Stimulated activated CD4-positive, alpha-beta T cell treated with anti-CD3 and anti-CD28 coated beads, Interleukin-12 subunit alpha, Interleukin-12 subunit beta, amount 100 ng/mL, for 48 hours (primary cell): ENCODE data around the gene GPT2.
"Not testable (repeated sequence)": the region's sequence is repeated elsewhere in the genome, so short reads cannot be mapped to it uniquely, and the experiment has no call there.

Experiments
- DNase-seq, 3 donors: peaks; one replicate each; pipeline ENCODE4 v3.0.0-alpha.2; 2020; ENCODE audit warnings: low read depth in 2 of 3, low spot score in 1 of 3

GPT2 gene

DNA sequence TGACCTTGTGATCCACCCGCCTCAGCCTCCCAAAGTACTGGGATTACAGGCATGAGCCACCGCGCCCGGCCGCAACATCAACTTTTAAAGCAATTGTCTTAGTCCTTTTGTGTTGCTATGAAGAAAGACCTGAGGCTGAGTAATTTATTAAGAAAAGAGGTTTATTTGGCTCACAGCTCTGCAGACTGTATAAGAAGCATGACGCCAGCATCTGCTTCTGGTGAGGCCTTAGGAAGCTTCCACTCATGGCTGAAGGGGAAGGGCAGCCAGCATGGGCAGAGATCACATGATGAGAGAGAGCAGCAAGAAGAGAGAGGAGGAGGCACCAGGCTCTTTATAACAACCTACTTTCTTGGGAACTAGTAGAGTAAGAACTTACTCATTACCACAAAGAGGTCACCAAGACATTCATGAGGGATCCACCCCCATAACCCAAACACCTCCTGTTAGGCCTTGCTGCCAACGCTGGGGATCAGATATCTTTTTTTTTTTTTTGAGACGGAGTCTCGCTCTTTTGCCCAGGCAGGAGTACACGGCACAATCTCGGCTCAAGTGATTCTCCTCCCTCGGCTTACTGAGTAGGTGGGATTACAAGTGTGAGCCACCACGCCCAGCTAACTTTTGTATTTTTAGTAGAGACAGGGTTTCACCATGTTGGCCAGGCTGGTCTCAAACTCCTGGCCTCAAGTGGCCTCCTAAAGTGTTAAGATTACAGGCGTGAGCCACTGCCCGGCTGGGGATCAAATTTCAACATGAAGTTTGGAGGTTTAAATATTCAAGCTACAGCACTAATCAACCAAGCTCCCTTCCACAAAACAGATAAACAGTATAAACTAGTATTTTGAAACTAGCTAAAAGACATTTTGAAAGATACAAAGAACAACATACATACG, 21.4 kb upstream of the GPT2 start:
- no peak for DNase-seq

DNA sequence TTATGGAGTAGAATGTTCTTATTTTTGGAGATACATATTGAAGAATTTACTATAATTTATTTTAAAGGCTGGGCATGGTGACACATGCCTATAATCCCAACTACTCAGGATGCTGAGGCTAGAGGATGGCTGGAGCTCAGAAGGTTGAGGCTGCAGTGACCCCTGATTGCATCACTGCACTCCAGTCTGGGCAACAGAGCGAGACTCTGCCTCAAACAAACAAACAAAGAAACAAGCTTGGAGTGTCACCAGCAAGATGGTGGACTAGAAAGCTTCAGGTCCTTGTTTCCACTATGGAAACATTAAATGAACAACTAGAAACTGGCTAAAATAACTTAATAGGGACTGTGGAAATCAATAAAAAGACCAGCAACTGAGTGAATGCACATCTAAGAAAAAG, 17.9 kb upstream of the GPT2 start:
- DNase-seq = no peak

DNA sequence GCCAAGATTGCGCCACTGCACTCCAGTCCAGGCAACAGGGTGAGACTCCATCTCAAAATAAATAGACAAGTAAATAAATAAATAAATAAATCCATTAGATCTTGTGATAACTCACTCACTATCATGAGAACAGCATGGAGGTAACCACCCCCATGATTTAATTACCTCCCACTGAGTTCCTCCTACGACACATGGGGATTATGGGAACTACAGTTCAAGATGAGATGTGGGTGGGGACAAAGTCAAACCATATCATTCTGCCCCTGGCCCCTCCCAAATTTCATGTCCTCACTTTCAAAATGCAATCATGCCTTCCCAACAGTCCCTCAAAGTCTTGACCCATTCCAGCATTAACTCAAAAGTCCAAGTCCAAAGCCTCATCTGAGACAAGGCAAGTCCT, 16.7 kb upstream of the GPT2 start:
- not testable (repeated sequence) for DNase-seq

DNA sequence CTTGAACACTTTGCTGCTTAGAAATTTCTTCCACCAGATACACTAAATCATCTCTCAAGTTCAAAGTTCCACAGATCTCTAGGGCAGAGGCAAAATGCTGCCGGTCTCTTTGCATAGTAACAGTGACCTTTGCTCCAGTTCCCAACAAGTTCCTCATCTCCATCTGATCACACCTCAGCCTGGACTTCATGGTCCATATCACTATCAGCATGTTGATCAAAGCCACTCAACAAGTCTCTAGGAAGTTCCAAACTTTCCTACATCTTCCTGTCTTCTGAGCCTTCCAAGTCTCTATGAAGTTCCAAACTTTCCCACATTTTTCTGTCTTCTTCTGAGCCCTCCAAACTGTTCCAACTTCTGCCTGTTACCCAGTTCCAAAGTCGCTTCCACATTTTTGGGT, 15.3 kb upstream of the GPT2 start:
- DNase-seq = not testable (repeated sequence)

DNA sequence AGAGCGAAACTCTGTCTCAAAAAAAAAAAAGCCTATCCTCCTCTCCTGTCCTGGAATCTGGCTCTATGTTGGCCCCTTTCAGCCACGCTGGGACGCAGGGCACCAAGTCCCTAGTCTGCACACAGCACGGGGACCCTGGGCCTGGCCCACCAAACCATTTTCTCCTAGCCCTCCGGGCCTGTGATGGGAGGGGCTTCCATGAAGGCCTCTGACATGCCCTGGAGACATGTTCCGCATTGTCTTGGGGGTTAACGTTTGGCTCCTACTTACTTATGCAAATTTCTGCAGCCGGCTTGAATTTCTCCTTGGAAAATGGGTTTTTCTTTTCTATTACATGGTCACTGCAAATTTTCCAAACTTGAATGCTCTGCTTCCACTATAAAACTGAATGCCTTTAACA, 12.6 kb upstream of the GPT2 start:
- DNase-seq = no peak

DNA sequence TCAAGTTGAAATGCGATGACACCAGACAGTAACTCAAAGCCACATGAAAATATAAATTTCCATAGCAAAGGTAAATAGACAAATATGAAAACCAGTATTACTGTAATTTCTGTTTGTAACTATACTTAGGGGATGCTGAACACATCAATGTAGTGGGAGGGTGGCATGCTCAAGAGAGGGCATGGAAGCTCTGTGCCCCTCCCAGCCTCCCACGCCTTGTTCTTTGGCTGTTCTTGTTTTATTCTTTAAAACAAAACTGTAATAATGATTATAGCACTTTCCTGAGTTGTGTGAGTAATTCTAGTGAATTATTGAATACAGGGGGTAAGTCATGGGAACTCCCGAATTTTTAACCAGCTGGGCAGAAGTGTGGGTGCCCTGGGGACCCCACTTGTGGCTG, 11.0 kb upstream of the GPT2 start:
- no peak for DNase-seq

DNA sequence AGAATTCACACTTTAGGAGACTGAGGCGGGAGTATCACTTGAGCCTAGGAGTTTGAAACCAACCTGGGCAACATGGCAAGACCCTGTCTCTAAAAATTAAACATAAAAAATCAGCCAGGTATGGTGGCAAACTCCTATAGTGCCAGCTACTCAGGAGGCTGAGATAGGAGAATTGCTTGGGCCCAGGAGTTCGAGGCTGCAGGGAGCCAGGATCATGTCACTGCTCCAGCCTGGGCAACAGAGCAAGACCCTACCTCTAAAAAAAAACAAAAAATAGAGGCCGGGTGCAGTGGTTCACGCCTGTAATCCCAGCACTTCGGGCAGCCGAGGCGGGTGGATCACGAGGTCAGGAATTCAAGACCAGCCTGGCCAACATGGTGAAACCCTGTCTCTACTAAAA, 8.9 kb upstream of the GPT2 start:
- no peak for DNase-seq

DNA sequence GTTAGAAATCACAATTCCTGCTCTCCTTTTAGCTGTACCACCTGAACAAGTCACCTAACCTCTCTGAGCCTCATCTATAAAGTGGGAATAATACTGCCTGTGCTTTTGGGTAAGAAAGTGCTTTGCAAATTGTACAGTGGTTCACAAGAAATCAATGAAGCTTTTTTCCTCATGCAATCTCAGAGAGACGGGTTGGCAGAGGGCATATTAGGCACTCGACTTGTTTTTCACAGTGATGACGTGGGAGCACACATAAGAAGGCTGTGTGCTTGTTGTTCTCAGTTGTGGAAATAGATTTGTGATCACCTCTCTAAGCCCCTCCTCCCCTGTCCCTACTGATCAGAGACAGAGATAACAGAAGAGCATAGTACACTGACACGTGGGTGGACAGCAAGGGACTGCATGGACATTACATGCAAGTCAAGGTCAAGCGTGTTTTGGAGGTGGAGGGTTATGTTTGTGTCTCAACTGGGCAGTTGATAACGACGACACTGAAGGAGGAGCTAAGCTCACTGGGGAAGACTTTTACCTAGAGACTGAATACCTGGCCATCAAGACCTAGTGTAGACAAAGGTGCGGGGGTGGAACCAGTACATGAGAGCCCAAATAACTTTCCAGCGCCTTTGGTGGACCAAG, 1.7 kb upstream of the GPT2 start:
- no peak for DNase-seq

DNA sequence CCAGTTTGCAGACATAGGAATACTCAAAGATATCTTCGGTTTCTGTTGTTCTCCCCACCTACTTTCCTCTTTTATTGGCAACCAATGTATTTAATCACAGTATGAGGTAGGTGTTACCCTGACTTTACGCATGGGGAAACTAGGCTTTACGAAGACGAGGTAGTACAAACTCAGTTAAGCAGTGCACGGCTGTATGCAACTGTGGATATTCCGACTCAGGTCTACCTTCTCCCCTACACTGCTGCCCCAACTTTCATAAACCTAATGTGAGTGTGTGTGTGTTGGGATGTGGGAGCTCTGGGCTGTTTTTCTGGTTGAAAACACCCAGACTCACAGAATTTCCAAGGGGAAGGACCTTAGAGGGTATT, 1.2 kb upstream of the GPT2 start:
- DNase-seq = no peak

DNA sequence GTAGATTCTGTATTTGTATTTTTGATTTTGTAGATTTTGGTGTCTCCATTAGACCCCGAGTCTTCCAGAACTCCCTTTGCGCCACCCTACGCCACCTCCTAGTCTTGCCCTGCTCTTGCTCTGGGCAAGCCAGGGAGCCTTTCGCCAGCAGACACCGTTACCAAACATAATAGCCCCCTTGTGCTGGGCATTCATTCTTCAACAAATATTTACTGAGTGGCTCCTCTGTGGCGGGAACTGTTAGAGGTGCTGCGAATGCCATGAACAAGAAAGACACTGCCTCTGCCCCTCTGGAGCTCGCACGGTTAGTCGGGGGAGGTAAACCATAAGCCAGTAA, 841 bp upstream of the GPT2 start:
- DNase-seq = no peak

DNA sequence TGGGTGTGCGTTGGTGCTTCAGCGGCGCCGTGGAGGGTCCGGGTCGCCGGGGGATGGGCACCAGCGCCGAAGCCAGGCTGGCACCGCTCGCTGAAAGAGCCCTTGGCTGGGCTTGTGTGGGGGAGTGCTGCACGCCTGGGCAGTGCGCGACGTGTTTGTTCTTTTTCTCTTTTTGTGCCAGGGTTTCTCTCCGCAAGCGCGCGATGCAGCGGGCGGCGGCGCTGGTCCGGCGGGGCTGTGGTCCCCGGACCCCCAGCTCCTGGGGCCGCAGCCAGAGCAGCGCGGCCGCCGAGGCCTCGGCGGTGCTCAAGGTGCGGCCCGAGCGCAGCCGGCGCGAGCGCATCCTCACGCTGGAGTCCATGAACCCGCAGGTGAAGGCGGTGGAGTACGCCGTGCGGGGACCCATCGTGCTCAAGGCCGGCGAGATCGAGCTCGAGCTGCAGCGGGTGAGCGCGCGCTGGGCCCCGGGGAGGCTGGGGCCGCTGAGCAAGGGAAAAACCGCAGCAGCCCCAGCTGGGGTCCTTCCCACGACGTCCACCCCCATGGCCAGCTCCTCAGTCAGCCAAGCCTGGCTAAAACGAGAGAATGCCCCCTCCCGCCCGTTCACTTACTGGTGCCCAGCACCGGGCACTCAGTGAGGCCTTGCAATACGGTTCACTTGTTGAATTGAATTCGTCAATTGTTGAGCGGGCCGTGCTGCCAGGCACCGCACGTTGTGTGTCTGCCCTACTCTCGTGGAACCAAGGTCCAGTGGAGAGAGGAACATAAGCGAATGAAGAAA, 541 bp downstream of the GPT2 start:
- DNase-seq = no peak

DNA sequence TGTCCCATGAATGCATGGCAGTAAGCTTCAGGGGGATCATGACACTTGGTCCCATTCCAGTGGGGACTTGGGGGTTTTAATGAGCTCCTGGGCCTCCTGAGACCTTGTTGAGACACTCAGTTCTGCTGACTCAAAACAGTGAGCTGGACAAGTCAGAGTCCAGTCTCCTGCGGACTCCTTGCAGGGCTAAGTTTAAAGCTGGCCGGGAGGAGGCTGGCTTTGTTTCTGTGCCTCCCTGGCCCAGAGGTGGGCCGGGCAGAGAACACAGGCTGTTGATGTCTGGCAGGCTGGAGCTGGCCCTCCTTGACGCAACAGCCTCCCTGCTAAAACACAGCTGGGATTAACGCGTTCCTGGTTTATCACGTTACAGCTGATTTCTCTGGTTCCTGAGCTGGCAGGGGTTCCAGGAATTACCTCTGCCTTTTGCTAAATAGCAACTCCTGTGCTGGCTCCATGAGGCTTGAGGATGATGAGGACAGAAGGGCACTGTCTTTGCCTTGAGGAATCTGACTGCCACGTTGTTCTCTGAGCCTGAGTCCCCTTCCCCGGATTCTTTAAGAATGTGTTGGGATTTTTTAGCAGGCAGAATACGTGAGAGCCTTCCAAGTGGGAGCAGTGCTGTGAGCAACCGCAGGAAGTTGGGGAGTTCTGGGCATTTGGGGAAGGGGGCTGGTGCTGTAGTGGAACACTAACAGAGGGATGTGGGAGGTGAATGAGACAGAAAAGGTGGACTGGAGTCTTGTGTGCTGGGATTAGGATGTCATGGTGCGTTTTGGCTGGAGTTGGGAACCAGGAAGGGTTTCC, 2.0 kb downstream of the GPT2 start:
- DNase-seq = no peak

DNA sequence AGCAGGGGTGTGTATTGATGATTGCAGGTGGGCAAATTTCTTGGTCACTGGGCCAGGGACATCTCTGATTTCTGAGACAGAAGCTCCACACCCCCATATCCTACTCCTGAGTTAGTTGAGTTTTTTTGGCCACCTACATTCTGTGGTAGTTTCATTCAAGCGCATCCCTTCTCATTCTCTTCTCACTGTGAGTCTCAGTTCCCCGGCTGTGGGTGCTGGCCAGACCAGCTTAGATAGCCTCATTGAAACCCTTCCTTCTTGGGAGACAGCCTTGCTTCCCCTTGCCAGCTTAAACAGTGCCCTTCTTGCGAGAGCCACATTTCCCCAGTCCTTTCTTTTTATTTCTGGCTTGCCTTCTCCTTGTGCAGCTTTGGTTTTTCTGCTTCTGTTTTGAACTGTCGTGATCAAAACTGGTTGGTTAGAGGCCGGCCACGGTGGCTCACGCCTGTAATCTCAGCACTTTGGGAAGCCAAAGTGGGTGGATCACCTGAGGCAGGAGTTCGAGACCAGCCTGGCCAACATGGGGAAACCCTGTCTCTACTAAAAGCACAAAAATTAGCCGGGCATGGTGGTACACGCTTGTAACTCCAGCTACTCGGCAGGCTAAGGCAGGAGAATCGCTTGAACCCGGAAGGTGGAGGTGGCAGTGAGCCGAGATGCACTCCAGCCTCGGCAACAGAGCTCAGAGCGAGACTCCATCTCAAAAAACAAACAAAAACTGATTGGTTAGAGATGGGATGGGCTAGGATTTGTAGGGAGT, 2.8 kb downstream of the GPT2 start:
- DNase-seq = no peak

DNA sequence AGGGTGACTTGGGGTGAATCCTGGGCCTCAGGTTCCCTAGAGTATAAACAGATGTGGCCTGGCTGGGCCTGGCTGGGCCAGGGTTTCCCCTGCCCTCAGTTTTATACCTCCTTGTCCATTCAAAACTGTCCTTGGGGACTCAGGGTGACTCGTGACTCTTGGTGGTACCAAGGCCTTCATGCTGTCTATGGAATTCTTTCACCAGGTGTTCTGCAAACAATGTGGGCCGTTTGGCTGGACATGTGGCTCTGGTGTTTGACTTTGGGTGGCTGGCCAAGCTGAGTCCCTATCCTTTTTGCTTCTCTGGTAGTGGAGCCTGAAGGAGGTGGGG, 3.3 kb downstream of the GPT2 start:
- no peak for DNase-seq

DNA sequence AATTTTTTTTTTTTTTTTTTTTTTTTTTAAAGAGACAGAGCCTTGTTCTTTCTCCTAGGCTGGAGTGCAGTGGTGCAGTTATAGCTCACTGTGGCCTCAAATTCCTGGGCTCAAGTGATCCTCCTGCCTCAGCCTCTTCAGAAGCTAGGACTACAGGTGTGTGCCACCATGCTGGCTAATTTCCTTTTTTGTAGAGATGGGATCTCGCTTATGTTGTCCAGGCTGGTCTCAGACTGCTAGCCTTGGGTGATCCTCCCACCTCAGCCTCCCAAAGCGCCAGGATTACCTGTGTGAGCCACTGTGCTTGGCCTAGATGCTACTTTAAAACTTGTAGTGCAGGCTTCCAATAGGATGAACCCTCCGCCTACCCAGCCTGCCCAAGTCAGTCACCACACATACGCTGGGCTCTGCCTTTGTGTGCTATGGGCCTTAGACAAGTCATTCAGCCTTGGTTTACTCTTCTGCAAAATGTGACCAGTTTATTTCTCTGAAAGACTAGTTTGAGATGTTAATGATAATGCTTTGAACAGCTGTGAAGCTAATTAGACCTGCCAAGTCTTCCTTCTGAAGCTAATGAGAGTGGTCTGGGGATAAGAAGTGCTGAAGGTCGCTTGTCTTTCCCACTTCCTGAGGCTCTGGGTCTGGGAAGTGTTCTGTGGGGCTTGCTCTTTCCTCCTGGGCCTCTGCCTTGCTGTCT, 5.2 kb downstream of the GPT2 start:
- DNase-seq = no peak

DNA sequence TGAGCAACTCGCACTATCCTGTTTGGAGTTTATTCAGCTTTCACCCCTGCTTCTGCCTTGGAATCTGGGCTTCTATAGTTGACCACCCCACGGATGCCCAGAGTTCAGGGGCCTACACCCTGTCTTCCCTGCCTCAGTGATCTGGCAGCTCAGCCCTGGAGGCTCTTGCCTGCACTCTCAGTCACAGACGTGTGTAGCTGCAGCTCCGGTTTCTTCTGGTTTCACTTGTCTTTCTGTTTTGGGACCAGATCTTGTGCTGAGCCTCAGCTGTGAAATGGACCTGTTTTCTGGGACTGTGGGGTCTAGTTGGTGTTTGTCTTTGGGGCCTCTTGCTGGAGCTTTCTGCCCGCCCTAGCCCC, 5.8 kb downstream of the GPT2 start:
- no peak for DNase-seq

DNA sequence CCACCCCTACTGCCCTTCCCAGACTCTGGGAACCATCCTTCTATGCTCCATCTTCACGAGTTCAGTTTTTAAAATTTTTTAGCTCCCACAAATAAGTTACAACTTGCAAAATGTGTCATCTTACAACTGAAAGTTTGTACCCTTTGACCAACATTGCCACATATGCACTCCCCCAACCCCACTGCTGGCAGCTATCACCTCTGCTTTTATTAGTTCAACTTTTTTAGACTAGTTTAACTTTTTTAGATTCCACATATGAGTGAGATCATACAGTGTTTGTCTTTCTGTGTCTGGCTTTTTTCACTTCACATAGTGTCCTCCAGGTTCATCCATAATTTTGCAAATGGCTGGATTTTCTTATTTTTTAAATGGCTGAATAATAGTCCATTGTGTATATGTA, 7.7 kb downstream of the GPT2 start:
- DNase-seq = no peak

DNA sequence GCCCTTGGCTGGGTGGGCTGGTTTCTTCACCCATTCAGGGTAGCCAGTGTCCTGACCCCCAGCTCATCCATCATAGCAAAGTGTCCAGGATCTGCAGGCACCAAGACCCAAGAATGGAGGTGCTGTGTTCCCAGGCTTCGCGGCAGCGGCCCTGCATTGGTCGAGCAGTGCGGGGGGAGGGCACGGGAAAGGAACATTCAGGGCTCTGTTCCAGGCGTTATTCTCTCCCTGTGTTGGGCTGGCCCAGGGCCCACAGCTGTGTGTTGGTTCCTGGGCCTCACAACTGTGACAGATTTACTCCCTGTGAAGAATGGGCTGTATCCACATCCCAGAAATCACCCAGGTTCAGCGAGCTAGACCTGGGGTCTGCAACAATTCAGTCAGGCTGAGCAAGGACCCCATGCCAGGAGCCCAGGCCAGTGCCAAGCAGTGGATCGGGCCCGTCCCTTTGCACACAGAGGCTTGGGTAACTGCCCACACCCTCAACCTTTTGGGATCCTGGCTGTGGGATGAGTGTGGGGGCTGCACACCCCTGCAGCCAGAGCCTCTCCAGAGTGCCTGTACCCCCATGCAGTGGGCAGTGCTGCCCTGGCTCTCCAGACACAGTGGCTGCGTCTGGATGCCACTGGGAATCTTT, 10.0 kb downstream of the GPT2 start:
- no peak for DNase-seq

DNA sequence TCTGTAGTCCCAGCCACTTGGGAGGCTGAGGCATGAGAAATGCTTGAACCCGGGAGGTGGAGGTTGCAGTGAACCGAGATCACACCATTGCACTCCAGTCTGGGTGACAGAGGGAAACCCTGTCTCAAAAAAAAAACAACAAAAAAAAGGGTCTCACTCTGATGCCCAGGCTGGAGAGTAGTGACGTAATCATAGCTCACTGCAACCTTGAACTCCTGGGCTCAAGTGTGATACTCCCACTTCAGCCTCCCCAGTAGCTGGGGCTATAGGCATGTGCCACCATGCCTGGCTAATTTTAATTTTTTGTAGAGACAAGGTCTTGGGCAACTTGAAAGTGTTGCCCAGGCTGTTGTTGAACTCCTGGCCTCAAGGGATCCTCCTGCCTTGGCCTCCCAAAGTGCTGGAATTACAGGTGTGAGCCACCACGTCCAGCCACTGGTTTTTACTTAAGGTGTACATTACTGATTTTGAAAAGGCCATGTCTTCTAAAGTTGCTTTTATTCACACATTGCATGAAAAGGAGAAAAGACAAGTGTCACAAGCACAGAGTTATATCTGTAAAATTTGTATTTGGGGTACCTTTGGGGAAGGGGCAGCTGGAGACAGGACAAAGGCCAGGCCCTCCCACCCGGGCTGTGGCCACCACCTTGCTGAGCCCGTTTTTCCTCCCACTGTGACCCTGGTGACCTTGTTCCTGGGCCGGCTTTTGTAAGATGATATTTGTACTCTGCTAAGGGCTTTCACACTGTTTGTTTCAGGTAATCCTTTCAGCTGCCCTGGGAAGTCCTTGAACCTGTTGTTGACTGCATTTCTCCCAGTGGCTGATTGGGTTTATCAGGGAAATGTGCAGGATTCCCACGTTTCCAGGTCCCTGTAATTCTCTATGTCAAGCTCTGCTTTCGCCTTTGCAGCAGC, 11.5 kb downstream of the GPT2 start:
- no peak for DNase-seq
